CD4-positive, alpha-beta T cell (primary cell): ENCODE measurements around the gene MTRFR. TPM values are rescaled to one million over a fixed set of nuclear protein-coding genes. Genes with fewer than 3 reads are reported as not detected.
A peak's percentile ranks its signal among the peaks of the same experiment; 100 is the strongest.

Experiments
- ATAC-seq: fragments of 200-7000 bp; cut with Tn5 transposase; one replicate; pipeline ENCODE4 v1.10.0; 2022; ENCODE audit warnings: mild to moderate bottlenecking; ENCODE audit not compliant: poor library complexity
- CTCF ChIA-PET: fragments of 350-600 bp; sonication (Branson Sonifier 250); formaldehyde crosslinking; loops from one replicate; lab custom pipeline; 2021; ENCODE audit warnings: antibody characterized with exemption, inconsistent platforms; lab: Charles Lee
- POLR2A ChIA-PET: fragments of 350-600 bp; sonication (Branson Sonifier 250); formaldehyde crosslinking; loops from one replicate; lab custom pipeline; 2021; ENCODE audit warnings: antibody characterized with exemption, inconsistent platforms; lab: Charles Lee
- DNase-seq, 14 experiments: peaks; one replicate each; pipeline ENCODE4 v3.0.0-alpha.2; 2013 to 2020; ENCODE audit warnings: mixed read lengths in 2 of 14
- H3K27ac ChIP-seq, 2 donors: one replicate each; pipeline versions ENCODE4 v1.5.1 to v1.7.0; 2013; ENCODE audit warnings: low read length in 2 of 2, low read depth in 1 of 2, mild to moderate bottlenecking in 1 of 2
- H3K27me3 ChIP-seq, 2 experiments: 1 replicate in 1 of 2; 2 replicates in 1 of 2; pipeline versions ENCODE4 v1.6.1 to v1.7.0; 2013; ENCODE audit warnings: low read length in 2 of 2, control low read depth in 1 of 2, mild to moderate bottlenecking in 1 of 2, moderate library complexity in 1 of 2; ENCODE audit not compliant: insufficient read depth in 2 of 2, control insufficient read depth in 1 of 2
- H3K36me3 ChIP-seq: one replicate; pipeline ENCODE4 v1.6.1; 2013; ENCODE audit warnings: low read length, control low read depth; ENCODE audit not compliant: insufficient read depth
- H3K4me1 ChIP-seq: one replicate; pipeline ENCODE4 v1.6.1; 2013; ENCODE audit warnings: low read length, control low read depth; ENCODE audit not compliant: insufficient read depth
- H3K4me3 ChIP-seq: one replicate; pipeline ENCODE4 v1.5.1; 2013; ENCODE audit warnings: mild to moderate bottlenecking, low read length, moderate library complexity
- H3K9me3 ChIP-seq, 2 experiments: 1 replicate in 1 of 2; 2 replicates in 1 of 2; pipeline versions ENCODE4 v1.6.1 to v1.7.0; 2013; ENCODE audit warnings: low read length in 2 of 2, mild to moderate bottlenecking in 2 of 2, control low read depth in 1 of 2, moderate library complexity in 1 of 2; ENCODE audit not compliant: control insufficient read depth in 1 of 2, insufficient read depth in 1 of 2
- H3K27ac Mint-ChIP-seq: one replicate; pipeline ENCODE4 v1.8.0; 2020; ENCODE audit warnings: mixed read lengths
- H3K27me3 Mint-ChIP-seq: one replicate; pipeline ENCODE4 v1.8.0; 2021; ENCODE audit warnings: mixed read lengths
- H3K36me3 Mint-ChIP-seq: one replicate; pipeline ENCODE4 v1.8.0; 2021; ENCODE audit warnings: low read depth, mixed read lengths
- H3K4me1 Mint-ChIP-seq: one replicate; pipeline ENCODE4 v1.8.0; 2021; ENCODE audit warnings: low read depth, mixed read lengths
- H3K4me3 Mint-ChIP-seq: one replicate; pipeline ENCODE4 v1.8.0; 2020; ENCODE audit warnings: mild to moderate bottlenecking, mixed read lengths
- H3K9me3 Mint-ChIP-seq: one replicate; pipeline ENCODE4 v1.8.0; 2020; ENCODE audit warnings: mixed read lengths
- CTCF ChIP-seq: fragments of 200-600 bp; IDR thresholded peaks from one replicate; pipeline ENCODE4 v1.8.0; 2022; ENCODE audit warnings: antibody characterized with exemption, mild to moderate bottlenecking
- intact Hi-C, 2 experiments: fragments of 100-400 bp; cut with DNase I in 1 of 2; cut with micrococcal nuclease in 1 of 2; formaldehyde crosslinking; loops; one replicate each; pipeline versions ENCODE4 v1.15.1 to v1.9.0; 2023 to 2025; cut with DNase I, micrococcal nuclease
- total RNA-seq, 174 experiments: library from RNA in 2 of 174; stranded (reverse) in 2 of 174; gene quantifications; one replicate each; pipeline ENCODE4 v1.2.3 and lab custom pipeline; 2021 to 2026

MTRFR gene
- total RNA-seq, 2 experiments from 2014 or later, result 43.2 to 44.5 TPM

- ATAC-seq (no peak), DNase-seq (no peak)
- intact Hi-C loops, result no loop called here
- Histone ChIP-seq H3K4me3 (no peak overlapping the region), H3K27me3 (no peaks in the 10 kb centered on the region), H3K27ac (no peak overlapping the region), H3K9me3 (no peaks in the 10 kb centered on the region), H3K4me1 (peaks cover 35% of the 10 kb centered on the region), H3K36me3 (peaks cover 29% of the 10 kb centered on the region)
- peaks cover 54% of the 10 kb centered on the region for H3K4me1 Mint-ChIP-seq
- no peak overlapping the region for H3K4me3 Mint-ChIP-seq
- POLR2A ChIA-PET, result interaction anchor here (0.9 to 6.0 kb wide), 3 partner anchors 8 to 250 kb away, joined by 3 to 216 read pairs (median 4); partner anchors contain the start of genes MPHOSPH9, MTRFR and OGFOD2
- peaks cover 45% of the 10 kb centered on the region for H3K36me3 Mint-ChIP-seq
- TF ChIP-seq CTCF, result no peak
- CTCF ChIA-PET, result interaction anchor here (0.6 to 3.2 kb wide), 2 partner anchors 13 to 57 kb away, joined by 3 to 39 read pairs; no protein-coding TSS in a partner anchor
- no peaks in the 10 kb centered on the region for H3K9me3 Mint-ChIP-seq
- no peaks in the 10 kb centered on the region for H3K27me3 Mint-ChIP-seq
- H3K27ac Mint-ChIP-seq, result peak overlapping the region; percentile 80
Measured at GRCh38 chr12:123225443-123225842, 7.8 kb upstream of the MTRFR start.

DNA sequence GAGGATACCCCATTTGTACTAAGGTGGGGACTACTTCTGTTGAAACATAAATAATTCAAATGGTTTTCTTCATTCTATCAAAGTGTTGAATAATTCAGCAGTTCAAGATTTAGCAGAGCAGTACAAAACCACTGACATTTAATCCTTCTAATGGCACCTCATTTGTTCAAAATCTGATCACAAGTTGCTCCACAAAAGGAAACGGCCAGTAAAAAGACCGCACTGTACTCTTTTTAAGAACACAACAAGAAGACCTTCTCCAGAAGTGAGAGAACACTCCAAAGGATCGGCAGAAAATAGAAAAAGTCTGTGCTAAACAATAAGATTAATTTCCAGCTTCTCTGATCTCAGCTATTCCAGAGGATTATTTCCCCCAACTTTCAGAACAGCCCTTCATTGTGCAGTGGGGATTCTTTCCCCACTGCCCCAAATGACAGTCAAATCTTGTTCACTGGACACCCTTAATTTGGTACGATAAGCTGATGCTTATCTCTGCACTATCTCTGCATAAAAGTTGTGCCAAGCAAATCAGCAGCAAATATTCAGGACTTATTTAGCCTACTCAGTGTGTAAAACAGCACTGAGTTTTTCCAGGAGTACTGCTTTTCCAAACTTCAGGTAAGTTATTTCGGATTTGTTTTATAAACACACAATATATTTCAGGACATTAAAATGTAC is 5.5 kb upstream of the MTRFR start:
- H3K4me1 ChIP-seq, result peaks cover 44% of the 10 kb centered on the region
- CTCF ChIA-PET, result interaction anchor here (0.9 kb wide), 1 partner anchor 15 kb away, joined by 3 read pairs; no protein-coding TSS in a partner anchor
- H3K27ac Mint-ChIP-seq, result peak overlapping the region; percentile 57

DNA sequence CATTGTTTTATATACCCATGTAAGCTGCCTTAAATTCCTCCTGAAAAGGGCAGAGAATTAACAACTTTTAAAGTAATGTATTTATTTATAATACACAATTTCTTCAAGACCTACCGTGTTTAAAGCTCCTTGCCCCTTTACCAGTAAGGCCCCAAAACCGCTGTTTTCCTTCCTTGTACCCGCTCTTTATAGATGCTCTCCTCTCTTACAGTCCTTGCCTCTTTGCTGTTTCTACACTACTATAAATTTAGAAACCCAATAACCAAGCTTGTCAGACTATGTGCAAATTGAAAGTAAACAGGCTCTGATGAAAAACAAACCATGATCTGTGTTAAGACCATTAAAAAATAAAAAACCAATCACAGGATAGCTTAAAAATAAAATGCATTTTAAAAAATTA is 4.2 kb upstream of the MTRFR start:
- CTCF ChIA-PET, result interaction anchor here (1.3 kb wide), 1 partner anchor 9 kb away, joined by 7 read pairs; no protein-coding TSS in a partner anchor
- peaks cover 40% of the 10 kb centered on the region for H3K4me1 ChIP-seq
- Mint-ChIP-seq H3K4me1 (peaks cover 69% of the 10 kb centered on the region), H3K9me3 (no peaks in the 10 kb centered on the region), H3K36me3 (peaks cover 35% of the 10 kb centered on the region), H3K27me3 (no peaks in the 10 kb centered on the region), H3K27ac (peak overlapping the region; percentile 71), H3K4me3 (peak overlapping the region; percentile 83)
- POLR2A ChIA-PET, result interaction anchor here (0.6 to 1.7 kb wide), 6 partner anchors 8 to 344 kb away, joined by 3 to 9 read pairs (median 4); no protein-coding TSS in a partner anchor
- H3K9me3 ChIP-seq, result no peaks in the 10 kb centered on the region
- DNase-seq (no peak), ATAC-seq (no peak)
- H3K4me3 ChIP-seq, result peak overlapping the region; percentile 5
- no peaks in the 10 kb centered on the region for H3K27me3 ChIP-seq
- peaks cover 14% of the 10 kb centered on the region for H3K36me3 ChIP-seq
- intact Hi-C loops, result no loop called here
- no peak for TF ChIP-seq CTCF
- peak overlapping the region in 1 of 2 donors; percentile 28 for H3K27ac ChIP-seq

More for the DNA sequence above, 5.5 kb upstream of the MTRFR start:
- peaks cover 14% of the 10 kb centered on the region for H3K36me3 ChIP-seq
- DNase-seq (no peak), ATAC-seq (no peak)
- no peak for TF ChIP-seq CTCF
- no peak overlapping the region for H3K27ac ChIP-seq
- intact Hi-C loops, result no loop called here
- Mint-ChIP-seq H3K4me3 (peak overlapping the region; percentile 31), H3K4me1 (peaks cover 67% of the 10 kb centered on the region), H3K27me3 (no peaks in the 10 kb centered on the region), H3K36me3 (peaks cover 32% of the 10 kb centered on the region), H3K9me3 (no peaks in the 10 kb centered on the region)
- H3K27me3 ChIP-seq, result no peaks in the 10 kb centered on the region
- H3K4me3 ChIP-seq, result no peak overlapping the region
- no peaks in the 10 kb centered on the region for H3K9me3 ChIP-seq
- POLR2A ChIA-PET, result interaction anchor here (0.6 to 1.7 kb wide), 4 partner anchors 10 to 107 kb away, joined by 3 to 9 read pairs (median 4); no protein-coding TSS in a partner anchor
